GM12891 (cell line): ENCODE results near the gene SUDS3.

Experiments used
- POLR2A ChIP-seq: IDR thresholded peaks from 2 replicates; pipeline ENCODE4 v1.6.1; 2011; ENCODE audit warnings: low read depth, low read length, control low read depth
- POLR2AphosphoS5 ChIP-seq: IDR thresholded peaks from 2 replicates; pipeline ENCODE4 v1.6.1; 2011; ENCODE audit warnings: low read depth, low read length, control low read depth
- POU2F2 ChIP-seq: IDR thresholded peaks from 2 replicates; pipeline ENCODE4 v1.6.1; 2011; ENCODE audit warnings: low read depth, mild to moderate bottlenecking, control low read depth, low read length, moderate library complexity
- SPI1 ChIP-seq: IDR thresholded peaks from 2 replicates; pipeline ENCODE4 v1.6.1; 2011; ENCODE audit warnings: low read depth, low read length, control low read depth

DNA sequence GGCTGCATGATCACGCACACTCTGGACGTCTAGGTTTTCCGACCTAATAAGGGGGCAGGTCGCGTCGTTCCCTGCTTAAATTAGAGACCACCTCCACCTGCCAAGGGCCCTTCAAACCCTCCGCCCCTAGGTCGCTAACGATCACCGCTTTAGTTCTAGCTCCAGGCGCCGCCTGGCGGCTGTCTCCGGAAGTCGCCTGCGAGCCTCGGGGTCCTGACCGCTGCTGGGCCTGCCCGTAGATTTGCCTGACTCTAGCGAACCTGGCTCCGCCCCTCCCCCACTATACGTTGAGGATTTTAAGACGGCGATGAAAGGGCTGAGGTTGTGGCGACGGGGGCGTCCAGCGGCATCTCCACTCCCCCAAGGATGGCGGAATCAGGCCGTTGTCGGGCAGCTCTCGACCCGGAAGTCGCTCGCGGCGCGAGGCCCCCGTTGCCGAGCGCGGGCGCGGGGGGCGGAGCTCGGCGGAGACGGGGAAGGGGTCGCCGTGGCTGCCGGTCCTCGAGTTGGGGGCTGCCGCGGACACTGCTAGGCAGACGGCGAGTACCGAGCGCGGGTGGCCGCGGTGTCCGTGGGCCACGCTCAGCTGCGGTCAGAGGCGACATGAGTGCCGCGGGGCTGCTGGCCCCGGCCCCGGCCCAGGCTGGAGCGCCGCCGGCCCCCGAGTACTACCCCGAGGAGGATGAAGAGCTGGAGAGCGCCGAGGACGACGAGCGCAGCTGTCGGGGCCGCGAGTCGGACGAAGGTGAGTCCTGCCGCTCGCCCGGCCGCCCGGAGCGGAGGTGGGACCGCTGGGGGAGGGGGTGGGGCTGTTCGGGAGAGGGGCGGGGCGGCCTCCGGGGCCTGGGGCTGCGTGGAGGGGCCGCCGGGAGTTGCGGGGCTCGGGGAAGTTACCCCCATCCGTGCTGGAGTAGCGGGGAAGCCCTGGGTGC lies at the start of gene SUDS3:
- TF ChIP-seq SPI1 (0 out of 2 replicates have a peak, but pooled peaks have one; percentile 0), POU2F2 (no peak), POLR2A (no peak), POLR2AphosphoS5 (peak; percentile 30; the same call in 1 of the 2 replicates)
